ENCODE measurements around the gene SYNJ2. TPM values are rescaled to one million over a fixed set of nuclear protein-coding genes. Genes with fewer than 3 reads are reported as not detected.

Gene SYNJ2
- total and polyA plus RNA-seq, 3 donors from 2014 or later, result 5.8 to 17.7 (median 7.6) TPM

DNA sequence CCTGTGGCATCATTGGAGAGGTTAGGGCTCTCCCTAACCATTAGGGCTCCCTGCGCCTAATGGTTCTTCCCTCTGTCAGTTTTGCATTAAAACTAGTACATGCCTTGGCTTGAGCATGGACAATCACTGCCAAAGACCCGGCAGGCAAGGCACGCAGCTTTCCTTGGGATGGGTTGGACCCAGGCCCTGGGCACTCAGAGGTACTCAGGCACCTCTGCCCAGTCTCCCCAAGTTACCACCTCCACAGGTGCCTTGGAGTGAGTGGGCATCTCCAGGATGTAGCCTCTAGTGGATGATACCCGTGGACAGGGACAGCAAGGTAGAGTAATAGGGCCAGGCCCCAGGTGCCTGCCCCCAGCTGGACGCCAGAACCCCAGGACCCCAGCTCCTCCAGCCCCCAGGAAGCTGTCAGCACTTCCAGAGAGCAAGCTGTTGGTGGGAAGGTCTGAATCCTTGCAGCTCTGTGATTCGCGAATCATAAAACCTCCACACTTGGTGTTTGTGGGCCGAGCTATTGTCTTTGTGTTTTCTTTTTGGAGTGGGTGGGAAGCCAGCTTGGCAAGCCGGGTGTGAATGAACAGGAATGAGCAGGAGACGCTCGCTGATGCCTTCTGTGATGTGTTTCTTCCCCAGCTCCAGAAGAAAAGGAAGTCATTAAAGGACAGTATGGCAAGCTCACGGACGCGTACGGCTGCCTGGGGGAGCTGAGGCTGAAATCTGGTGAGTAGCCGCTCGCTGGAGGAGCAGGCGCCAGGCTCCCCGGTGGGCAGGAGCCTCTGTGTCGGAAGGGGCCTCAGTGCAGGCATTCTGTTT, 35.1 kb downstream of the SYNJ2 start:
- 81 to 94% methylated on average over 17 to 20 of the region's 20 CpGs for WGBS, 2 donors
- intact Hi-C loops (cut with DNase I; ENCODE audit: low total_unique reads), result no loop called here
- DNase-seq, result no peak
- Histone ChIP-seq H3K9me3 (no peaks in the 10 kb centered on the region), H3K27ac (no peak overlapping the region), H3K4me3 (no peak overlapping the region), H3K27me3 (no peaks in the 10 kb centered on the region), H3K36me3 (ENCODE audit: low read depth, missing control alignments) (no peaks in the 10 kb centered on the region), H3K4me1 (no peaks in the 10 kb centered on the region)
- TF ChIP-seq POLR2A (IDR thresholded peaks at IDR 0.05), result no peak
- TF ChIP-seq, protein P1, sequence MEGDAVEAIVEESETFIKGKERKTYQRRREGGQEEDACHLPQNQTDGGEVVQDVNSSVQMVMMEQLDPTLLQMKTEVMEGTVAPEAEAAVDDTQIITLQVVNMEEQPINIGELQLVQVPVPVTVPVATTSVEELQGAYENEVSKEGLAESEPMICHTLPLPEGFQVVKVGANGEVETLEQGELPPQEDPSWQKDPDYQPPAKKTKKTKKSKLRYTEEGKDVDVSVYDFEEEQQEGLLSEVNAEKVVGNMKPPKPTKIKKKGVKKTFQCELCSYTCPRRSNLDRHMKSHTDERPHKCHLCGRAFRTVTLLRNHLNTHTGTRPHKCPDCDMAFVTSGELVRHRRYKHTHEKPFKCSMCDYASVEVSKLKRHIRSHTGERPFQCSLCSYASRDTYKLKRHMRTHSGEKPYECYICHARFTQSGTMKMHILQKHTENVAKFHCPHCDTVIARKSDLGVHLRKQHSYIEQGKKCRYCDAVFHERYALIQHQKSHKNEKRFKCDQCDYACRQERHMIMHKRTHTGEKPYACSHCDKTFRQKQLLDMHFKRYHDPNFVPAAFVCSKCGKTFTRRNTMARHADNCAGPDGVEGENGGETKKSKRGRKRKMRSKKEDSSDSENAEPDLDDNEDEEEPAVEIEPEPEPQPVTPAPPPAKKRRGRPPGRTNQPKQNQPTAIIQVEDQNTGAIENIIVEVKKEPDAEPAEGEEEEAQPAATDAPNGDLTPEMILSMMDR (IDR thresholded peaks at IDR 0.05), result no peak

DNA sequence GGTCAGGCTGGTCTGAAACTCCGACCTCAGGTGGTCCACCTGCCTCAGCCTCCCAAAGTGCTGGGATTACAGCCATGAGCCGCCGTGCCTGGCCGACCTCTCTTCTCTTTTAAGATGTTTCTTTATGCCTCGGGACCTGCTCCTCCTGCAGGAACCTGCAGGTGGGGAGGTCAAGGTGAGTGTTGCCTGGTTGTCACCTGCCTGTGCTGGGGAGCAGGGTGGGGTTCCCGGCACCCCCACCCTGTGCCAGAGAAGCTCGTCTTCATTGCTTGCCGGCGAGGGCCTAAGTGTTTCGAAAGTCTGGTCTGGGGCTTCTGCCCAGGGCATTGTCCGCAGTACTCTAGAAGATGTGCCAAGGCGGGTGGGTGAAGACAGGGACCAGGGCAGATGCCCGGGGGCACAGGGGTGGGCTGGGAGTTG, 36.0 kb downstream of the SYNJ2 start:
- 93 to 97% methylated on average over 13 of the region's 13 CpGs for WGBS, 2 donors
- DNase-seq, result no peak
- Histone ChIP-seq H3K9me3 (no peaks in the 10 kb centered on the region), H3K36me3 (ENCODE audit: low read depth, missing control alignments) (no peaks in the 10 kb centered on the region), H3K4me1 (no peaks in the 10 kb centered on the region), H3K27ac (no peak overlapping the region), H3K4me3 (no peak overlapping the region), H3K27me3 (no peaks in the 10 kb centered on the region)
- intact Hi-C loops (cut with DNase I; ENCODE audit: low total_unique reads), result no loop called here
- TF ChIP-seq POLR2A (IDR thresholded peaks at IDR 0.05), result no peak
- TF ChIP-seq, protein P1 (IDR thresholded peaks at IDR 0.05), result no peak

DNA sequence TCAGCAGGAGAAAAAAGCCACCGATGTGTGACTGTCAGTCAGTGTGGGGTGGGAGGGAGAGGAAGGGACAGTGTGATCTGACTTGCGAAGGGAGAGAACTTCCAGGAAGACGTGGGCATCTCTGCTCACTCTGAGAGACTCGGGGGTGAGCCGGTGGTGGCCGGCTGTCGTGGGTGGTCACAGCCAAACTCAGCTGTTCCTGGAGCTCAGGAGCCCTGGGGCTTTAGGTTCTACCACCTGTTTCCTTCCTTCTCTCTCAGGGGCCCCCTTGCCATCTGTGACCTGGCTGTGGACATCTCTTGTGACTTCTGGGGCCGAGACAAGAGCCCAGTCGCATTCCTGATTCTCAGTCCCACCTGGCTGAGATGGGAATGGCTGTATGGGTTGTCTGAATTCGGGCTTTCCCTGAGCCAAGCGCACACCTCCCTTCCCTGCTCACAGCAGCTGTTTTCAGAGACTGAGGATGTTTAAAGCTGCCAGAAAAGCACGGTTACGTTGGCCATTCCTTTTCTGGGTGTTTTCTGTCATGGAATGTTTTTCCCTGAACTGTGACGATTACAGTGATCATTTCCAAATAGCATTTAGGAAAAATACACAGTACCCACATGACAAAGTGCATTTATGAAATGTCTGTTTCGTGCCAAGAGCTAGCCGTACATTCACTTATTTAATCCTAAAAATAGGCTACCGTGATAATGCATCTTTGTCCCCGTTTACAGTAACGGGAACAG, 36.5 kb downstream of the SYNJ2 start:
- no peaks in the 10 kb centered on the region for H3K4me1 ChIP-seq
- TF ChIP-seq, protein P1 (IDR thresholded peaks at IDR 0.05), result no peak
- H3K9me3 ChIP-seq, result no peaks in the 10 kb centered on the region
- H3K4me3 ChIP-seq, result no peak overlapping the region
- 78 to 83% methylated on average over 18 to 19 of the region's 19 CpGs for WGBS, 2 donors
- H3K27me3 ChIP-seq, result no peaks in the 10 kb centered on the region
- no peaks in the 10 kb centered on the region for H3K36me3 ChIP-seq (ENCODE audit: low read depth, missing control alignments)
- no peak overlapping the region for H3K27ac ChIP-seq
- intact Hi-C loops (cut with DNase I; ENCODE audit: low total_unique reads), result no loop called here
- no peak for DNase-seq

DNA sequence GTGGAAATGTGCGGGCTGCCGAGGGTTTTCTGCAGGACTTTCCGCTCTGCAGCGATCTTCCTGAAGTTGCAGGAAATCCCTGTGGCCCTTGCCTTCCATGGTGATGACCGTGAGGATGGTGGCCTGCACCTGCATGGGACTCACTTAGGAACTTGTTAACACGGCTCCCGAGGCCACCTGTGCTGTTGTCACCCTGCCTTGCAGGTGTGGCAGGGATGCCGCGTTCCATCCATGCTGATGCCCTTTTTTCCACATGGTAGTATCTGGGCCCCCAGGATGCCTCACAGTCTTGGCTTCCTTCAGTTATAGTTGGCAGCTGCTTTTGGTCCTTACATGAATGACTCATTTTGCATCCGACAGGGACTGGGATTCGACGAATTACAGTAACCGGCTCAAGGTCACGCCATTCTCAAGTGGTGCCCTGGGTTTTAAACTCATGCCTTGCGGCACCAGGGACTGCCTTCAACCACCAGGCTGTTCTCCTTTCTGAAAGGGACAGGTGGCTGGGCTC, 37.2 kb downstream of the SYNJ2 start:
- no peak overlapping the region for H3K27ac ChIP-seq
- no peak for TF ChIP-seq POLR2A (IDR thresholded peaks at IDR 0.05)
- TF ChIP-seq, protein P1 (IDR thresholded peaks at IDR 0.05), result no peak
- no peaks in the 10 kb centered on the region for H3K4me1 ChIP-seq
- WGBS, 2 donors, result 84 to 85% methylated on average over 10 to 15 of the region's 15 CpGs
- H3K36me3 ChIP-seq (ENCODE audit: low read depth, missing control alignments), result no peaks in the 10 kb centered on the region
- no peaks in the 10 kb centered on the region for H3K27me3 ChIP-seq
- DNase-seq, result no peak
- H3K4me3 ChIP-seq, result no peak overlapping the region
- intact Hi-C loops (cut with DNase I; ENCODE audit: low total_unique reads), result no loop called here
- no peaks in the 10 kb centered on the region for H3K9me3 ChIP-seq
